Measurements from ENCODE around the gene WDR33.

The WDR33 gene

GRCh38 chr2:127715778-127716449 is 95.1 kb downstream of the WDR33 start:
- DNase-seq (ENCODE audit: extremely low spot score) = no peak
- ChIA-PET POLR2A (no interaction called here), CTCF (interaction anchor here (1.1 to 3.3 kb wide), 2 partner anchors 12 to 16 kb away, joined by 4 to 16 read pairs; no protein-coding TSS in a partner anchor)
- TF ChIP-seq, protein P1, sequence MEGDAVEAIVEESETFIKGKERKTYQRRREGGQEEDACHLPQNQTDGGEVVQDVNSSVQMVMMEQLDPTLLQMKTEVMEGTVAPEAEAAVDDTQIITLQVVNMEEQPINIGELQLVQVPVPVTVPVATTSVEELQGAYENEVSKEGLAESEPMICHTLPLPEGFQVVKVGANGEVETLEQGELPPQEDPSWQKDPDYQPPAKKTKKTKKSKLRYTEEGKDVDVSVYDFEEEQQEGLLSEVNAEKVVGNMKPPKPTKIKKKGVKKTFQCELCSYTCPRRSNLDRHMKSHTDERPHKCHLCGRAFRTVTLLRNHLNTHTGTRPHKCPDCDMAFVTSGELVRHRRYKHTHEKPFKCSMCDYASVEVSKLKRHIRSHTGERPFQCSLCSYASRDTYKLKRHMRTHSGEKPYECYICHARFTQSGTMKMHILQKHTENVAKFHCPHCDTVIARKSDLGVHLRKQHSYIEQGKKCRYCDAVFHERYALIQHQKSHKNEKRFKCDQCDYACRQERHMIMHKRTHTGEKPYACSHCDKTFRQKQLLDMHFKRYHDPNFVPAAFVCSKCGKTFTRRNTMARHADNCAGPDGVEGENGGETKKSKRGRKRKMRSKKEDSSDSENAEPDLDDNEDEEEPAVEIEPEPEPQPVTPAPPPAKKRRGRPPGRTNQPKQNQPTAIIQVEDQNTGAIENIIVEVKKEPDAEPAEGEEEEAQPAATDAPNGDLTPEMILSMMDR (IDR thresholded peaks at IDR 0.05; ENCODE audit: control extremely low read depth, extremely low read depth, low read depth, missing control alignments) = no peak

- no peak for DNase-seq (ENCODE audit: extremely low spot score)
- TF ChIP-seq, protein P1 (IDR thresholded peaks at IDR 0.05; ENCODE audit: control extremely low read depth, extremely low read depth, low read depth, missing control alignments) = no peak
- ChIA-PET CTCF (interaction anchor here (1.2 to 3.3 kb wide), 2 partner anchors 9 to 14 kb away, joined by 3 to 16 read pairs; no protein-coding TSS in a partner anchor), POLR2A (no interaction called here)
These were observed 97.4 kb downstream of the WDR33 start for GRCh38 chr2:127713562-127713961.

DNA sequence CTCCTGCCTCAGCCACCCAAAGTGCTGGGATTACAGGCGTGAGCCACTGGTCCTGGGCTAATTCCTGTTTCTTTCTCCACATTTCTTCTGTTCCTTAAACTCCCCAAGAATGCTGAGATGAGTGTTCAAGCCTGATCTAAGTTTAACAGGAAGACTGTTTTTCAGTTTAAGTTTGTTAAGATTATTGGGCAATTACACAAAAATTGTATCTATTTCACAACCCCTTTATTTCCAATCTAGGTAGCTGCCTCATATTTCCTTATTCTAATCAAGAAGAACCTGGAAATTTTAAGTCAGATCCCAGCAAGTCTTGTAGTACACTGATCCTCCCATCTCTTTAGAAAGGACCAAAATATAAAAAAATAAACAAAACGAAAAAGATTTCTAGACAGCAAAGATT is 98.0 kb downstream of the WDR33 start:
- TF ChIP-seq, protein P1 (IDR thresholded peaks at IDR 0.05; ENCODE audit: control extremely low read depth, extremely low read depth, low read depth, missing control alignments) = no peak
- POLR2A ChIA-PET = no interaction called here

GRCh38 chr2:127709336-127709735 is 101.6 kb downstream of the WDR33 start:
- ChIA-PET POLR2A (no interaction called here), CTCF (no interaction called here)
- TF ChIP-seq, protein P1 (IDR thresholded peaks at IDR 0.05; ENCODE audit: control extremely low read depth, extremely low read depth, low read depth, missing control alignments) = no peak
- no peak for DNase-seq (ENCODE audit: extremely low spot score)

More for the DNA sequence above, 98.0 kb downstream of the WDR33 start:
- CTCF ChIA-PET = interaction anchor here (1.2 to 3.3 kb wide), 2 partner anchors 9 to 15 kb away, joined by 3 to 16 read pairs; no protein-coding TSS in a partner anchor
- DNase-seq (ENCODE audit: extremely low spot score) = no peak

GRCh38 chr2:127707890-127708648 is 102.9 kb downstream of the WDR33 start:
- TF ChIP-seq, protein P1 (IDR thresholded peaks at IDR 0.05; ENCODE audit: control extremely low read depth, extremely low read depth, low read depth, missing control alignments) = no peak
- ChIA-PET POLR2A (no interaction called here), CTCF (interaction anchor here (0.7 kb wide), 1 partner anchor 10 kb away, joined by 3 read pairs; no protein-coding TSS in a partner anchor)
- no peak for DNase-seq (ENCODE audit: extremely low spot score)

DNA sequence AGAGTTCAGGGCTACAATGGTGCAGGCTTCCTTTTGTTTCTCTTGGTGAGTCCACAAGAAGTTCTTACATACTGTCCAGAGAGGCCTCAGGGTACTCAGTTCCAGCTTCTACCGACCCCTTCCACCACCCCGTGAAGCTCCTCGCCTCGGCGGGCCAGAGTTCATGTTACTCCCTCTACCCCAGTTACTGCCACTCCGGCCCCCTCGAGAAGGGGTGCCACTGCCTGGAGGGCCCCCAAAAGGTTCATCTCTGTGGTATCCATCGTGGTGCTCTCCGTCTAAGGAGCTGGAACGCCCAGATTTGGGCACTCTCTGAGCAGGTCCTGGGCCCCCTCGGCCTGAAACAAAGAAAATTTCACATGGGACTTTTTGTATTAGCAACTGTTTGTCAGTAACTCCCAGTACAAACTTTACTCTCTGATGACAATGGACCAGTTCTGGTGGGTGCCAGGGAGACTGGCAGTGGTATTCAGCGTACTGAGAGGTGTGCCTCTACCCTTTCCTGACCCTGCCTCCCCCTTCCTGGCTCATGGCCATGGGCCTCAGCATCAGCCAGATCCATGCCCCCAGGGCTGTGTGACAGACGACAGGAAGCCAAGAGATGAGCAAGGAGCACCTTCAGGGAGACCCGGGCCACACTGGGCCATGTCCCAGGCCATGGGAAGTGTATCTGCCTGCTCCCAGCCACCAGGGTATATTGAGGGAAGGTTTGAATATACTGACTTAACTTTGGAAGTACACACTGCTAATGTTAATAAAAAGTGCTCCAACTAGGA is 104.6 kb downstream of the WDR33 start:
- TF ChIP-seq, protein P1 (IDR thresholded peaks at IDR 0.05; ENCODE audit: control extremely low read depth, extremely low read depth, low read depth, missing control alignments) = no peak
- POLR2A ChIA-PET = no interaction called here
- no peak for DNase-seq (ENCODE audit: extremely low spot score)
- CTCF ChIA-PET = no interaction called here
